ENCODE data around the gene SAT2. TPM values are rescaled to one million over a fixed set of nuclear protein-coding genes. Genes with fewer than 3 reads are reported as not detected.
A peak's percentile ranks its signal among the peaks of the same experiment; 100 is the strongest.

SAT2 gene
- total RNA-seq, 1 experiment from 2014 or later: 66.8 TPM

- no peak overlapping the region for H3K4me3 Mint-ChIP-seq (ENCODE audit: unreplicated experiment)
- ChIA-PET POLR2A (interaction anchor here (0.6 to 14.9 kb wide), 8 partner anchors 7 to 106 kb away, joined by 3 to 294 read pairs (median 12); partner anchors contain the start of genes FXR2, MPDU1, SOX15 and TP53), CTCF (interaction anchor here (0.6 to 6.4 kb wide), 5 partner anchors 8 to 269 kb away, joined by 3 to 59 read pairs (median 3); partner anchors contain the start of gene SOX15)
- intact Hi-C loops (cut with micrococcal nuclease): no loop called here
- no TSS peak for BruUV-seq (replicated peaks)
- DNase-seq (ENCODE audit: unreplicated experiment): no peak
- H3K9me3 Mint-ChIP-seq (ENCODE audit: unreplicated experiment): no peaks in the 10 kb centered on the region
- TF ChIP-seq CTCF (IDR thresholded peaks at IDR 0.05; ENCODE audit: unreplicated experiment): no peak
- peaks cover 61% of the 10 kb centered on the region for H3K36me3 Mint-ChIP-seq (ENCODE audit: insufficient read depth, unreplicated experiment)
- peak overlapping the region; percentile 86 for H3K27ac Mint-ChIP-seq (ENCODE audit: low read depth, unreplicated experiment)
- H3K4me1 Mint-ChIP-seq (ENCODE audit: insufficient read depth, unreplicated experiment): peaks cover 41% of the 10 kb centered on the region
- no peaks in the 10 kb centered on the region for H3K27me3 Mint-ChIP-seq (ENCODE audit: insufficient read depth, unreplicated experiment)
These were observed 46.7 kb downstream of the SAT2 start for GRCh38 chr17:7580604-7581575.

- ChIA-PET CTCF (interaction anchor here (0.6 to 6.4 kb wide), 6 partner anchors 9 to 568 kb away, joined by 3 to 59 read pairs (median 3); partner anchors contain the start of gene SOX15), POLR2A (interaction anchor here (0.6 to 13.7 kb wide), 13 partner anchors 8 to 337 kb away, joined by 3 to 294 read pairs (median 5); partner anchors contain the start of genes GABARAP, MPDU1, NEURL4 and POLR2A)
- Mint-ChIP-seq H3K4me1 (ENCODE audit: insufficient read depth, unreplicated experiment) (peaks cover 39% of the 10 kb centered on the region), H3K4me3 (ENCODE audit: unreplicated experiment) (peak overlapping the region; percentile 36), H3K27ac (ENCODE audit: low read depth, unreplicated experiment) (peak overlapping the region; percentile 86), H3K36me3 (ENCODE audit: insufficient read depth, unreplicated experiment) (peaks cover 70% of the 10 kb centered on the region), H3K9me3 (ENCODE audit: unreplicated experiment) (no peaks in the 10 kb centered on the region), H3K27me3 (ENCODE audit: insufficient read depth, unreplicated experiment) (no peaks in the 10 kb centered on the region)
- no peak for TF ChIP-seq CTCF (IDR thresholded peaks at IDR 0.05; ENCODE audit: unreplicated experiment)
- intact Hi-C loops (cut with micrococcal nuclease): no loop called here
- BruUV-seq (replicated peaks): no TSS peak
- DNase-seq (ENCODE audit: unreplicated experiment): no peak
These were observed 47.6 kb downstream of the SAT2 start for GRCh38 chr17:7579834-7580603.

- Mint-ChIP-seq H3K9me3 (ENCODE audit: unreplicated experiment) (no peaks in the 10 kb centered on the region), H3K27me3 (ENCODE audit: insufficient read depth, unreplicated experiment) (no peaks in the 10 kb centered on the region), H3K27ac (ENCODE audit: low read depth, unreplicated experiment) (peak within 1 kb of the TSS; percentile 86), H3K4me1 (ENCODE audit: insufficient read depth, unreplicated experiment) (peaks cover 41% of the 10 kb centered on the region), H3K36me3 (ENCODE audit: insufficient read depth, unreplicated experiment) (peaks cover 78% of the 10 kb centered on the region), H3K4me3 (ENCODE audit: unreplicated experiment) (peak within 1 kb of the TSS; percentile 36)
- intact Hi-C loops (cut with micrococcal nuclease): no loop called here
- no TSS peak for BruUV-seq (replicated peaks)
- ChIA-PET CTCF (interaction anchor here (0.6 to 6.4 kb wide), 3 partner anchors 9 to 569 kb away, joined by 3 to 59 read pairs (median 13); partner anchors contain the start of gene SOX15), POLR2A (interaction anchor here (0.6 to 13.7 kb wide), 16 partner anchors 9 to 575 kb away, joined by 3 to 294 read pairs (median 4); partner anchors contain the start of genes GABARAP, MPDU1, NAA38 and NEURL4)
- DNase-seq (ENCODE audit: unreplicated experiment): peak; percentile 96
- no peak for TF ChIP-seq CTCF (IDR thresholded peaks at IDR 0.05; ENCODE audit: unreplicated experiment)
These were observed 48.4 kb downstream of the SAT2 start, which contains the start of gene CD68 for GRCh38 chr17:7579001-7579833. CD68 (plus strand) TSS chr17:7579638; CDS start chr17:7579678, 40 bp downstream.

Data from MCF 10A (cell line).